Posterior vena cava (tissue), 2 donors: ENCODE results near the gene WSCD1. TPM values are rescaled to one million over a fixed set of nuclear protein-coding genes. Genes with fewer than 3 reads are reported as not detected.
A peak's percentile ranks its signal among the peaks of the same experiment; 100 is the strongest.

Experiments
- DNase-seq: peaks from one replicate; pipeline ENCODE4 v3.0.0-alpha.2; 2020; ENCODE audit warnings: low spot score
- intact Hi-C, 2 donors: fragments of 100-400 bp; cut with DNase I; formaldehyde crosslinking; loops; one replicate each; pipeline versions ENCODE4 v1.14.1 to v1.14.2; 2022 to 2023
- total RNA-seq, 2 donors: library from RNA; stranded (reverse); fragmentation: NEBNext Ultra II Directional; extraction: Animal tissue kit (Norgen Biotek cat#: 25700); gene quantifications; one replicate each; pipeline ENCODE4 v1.2.1, GENCODE V29; 2021
- donor health status: DM: yes; HTN: yes; CAD: no.
- donor health status: DM: yes; HTN: yes; CAD: no.

The WSCD1 gene
- total RNA-seq, 2 donors from 2014 or later = 4.2 to 6.0 TPM

- peak; percentile 15 for DNase-seq
- intact Hi-C loops = loop anchor here in 1 of 2 donors (10.0 kb wide), 1 partner anchor 875 kb away; no protein-coding TSS in a partner anchor
Measured at GRCh38 chr17:6099492-6099891, 29.3 kb downstream of the WSCD1 start.

GRCh38 chr17:6100146-6100545 lies 30.0 kb downstream of the WSCD1 start:
- intact Hi-C loops = no loop called here
- peak; percentile 3 for DNase-seq

GRCh38 chr17:6100891-6101500 lies 30.8 kb downstream of the WSCD1 start:
- DNase-seq = peak; percentile 19
- intact Hi-C loops = no loop called here

- DNase-seq = peak; percentile 6
- intact Hi-C loops = no loop called here
Measured at GRCh38 chr17:6101706-6102105, 31.5 kb downstream of the WSCD1 start.

GRCh38 chr17:6102615-6103014 lies 32.4 kb downstream of the WSCD1 start:
- DNase-seq = no peak
- intact Hi-C loops = no loop called here

- no peak for DNase-seq
- intact Hi-C loops = no loop called here
Measured at GRCh38 chr17:6104956-6105648, 34.9 kb downstream of the WSCD1 start.

GRCh38 chr17:6105649-6106007 lies 35.4 kb downstream of the WSCD1 start:
- intact Hi-C loops = no loop called here
- no peak for DNase-seq

- no peak for DNase-seq
- intact Hi-C loops = no loop called here
Measured at GRCh38 chr17:6106212-6106611, 36.0 kb downstream of the WSCD1 start.

- DNase-seq = no peak
- intact Hi-C loops = no loop called here
Measured at GRCh38 chr17:6107791-6108190, 37.6 kb downstream of the WSCD1 start.

- no peak for DNase-seq
Measured at GRCh38 chr17:6108382-6108781, 38.2 kb downstream of the WSCD1 start.

GRCh38 chr17:6108987-6109386 lies 38.8 kb downstream of the WSCD1 start:
- intact Hi-C loops = no loop called here
- no peak for DNase-seq

More at GRCh38 chr17:6108382-6108781, 38.2 kb downstream of the WSCD1 start:
- intact Hi-C loops = no loop called here

- intact Hi-C loops = no loop called here
Measured at GRCh38 chr17:6109536-6109935, 39.4 kb downstream of the WSCD1 start.

GRCh38 chr17:6110088-6110487 lies 39.9 kb downstream of the WSCD1 start:
- DNase-seq = no peak

More at GRCh38 chr17:6109536-6109935, 39.4 kb downstream of the WSCD1 start:
- no peak for DNase-seq

GRCh38 chr17:6110592-6110991 lies 40.4 kb downstream of the WSCD1 start:
- intact Hi-C loops = no loop called here
- DNase-seq = peak; percentile 25

More at GRCh38 chr17:6110088-6110487, 39.9 kb downstream of the WSCD1 start:
- intact Hi-C loops = no loop called here

GRCh38 chr17:6120351-6120750 lies 50.2 kb downstream of the WSCD1 start:
- intact Hi-C loops = no loop called here
- no peak for DNase-seq

GRCh38 chr17:6124856-6125255 lies 54.7 kb downstream of the WSCD1 start:
- no peak for DNase-seq
- intact Hi-C loops = no loop called here

GRCh38 chr17:6126768-6127167 lies 56.6 kb downstream of the WSCD1 start:
- DNase-seq = no peak
- intact Hi-C loops = no loop called here

- DNase-seq = no peak
- intact Hi-C loops = no loop called here
Measured at GRCh38 chr17:6134721-6135120, 64.5 kb downstream of the WSCD1 start.

GRCh38 chr17:6135236-6135635 lies 65.1 kb downstream of the WSCD1 start:
- intact Hi-C loops = no loop called here
- DNase-seq = no peak

GRCh38 chr17:6135996-6136395 lies 65.8 kb downstream of the WSCD1 start:
- intact Hi-C loops = no loop called here
- DNase-seq = no peak
